HCT116 (cell line): ENCODE results near the gene RCSD1. TPM values are rescaled to one million over a fixed set of nuclear protein-coding genes. Genes with fewer than 3 reads are reported as not detected.

Experiments used
- ATAC-seq: fragments of 200-7000 bp; cut with Tn5 transposase; 2 replicates; pipeline ENCODE4 v1.9.1; 2020; ENCODE audit warnings: mild to moderate bottlenecking, moderate library complexity
- BruUV-seq: library from RNA; stranded (reverse); fragments of 400-500 nt; replicated peaks from 2 replicates; lab custom pipeline; 2021; lab: Mats Ljungman, UMichigan
- CTCF ChIA-PET: fragments of 300-600 bp; sonication (Branson Sonifier 250); formaldehyde crosslinking; loops from one replicate; lab custom pipeline; 2021; ENCODE audit warnings: antibody characterized with exemption; lab: Charles Lee
- POLR2A ChIA-PET: fragments of 300-600, 350-600 bp; sonication (Branson Sonifier 250); formaldehyde crosslinking; loops from one replicate; lab custom pipeline; 2021; ENCODE audit warnings: antibody characterized with exemption; lab: Charles Lee
- RAD21 ChIA-PET, 2 experiments: fragments of 300-600 bp; sonication (Branson Sonifier 250); formaldehyde crosslinking; loops; one replicate each; lab custom pipeline; 2023; ENCODE audit warnings: low total read pairs in 2 of 2; ENCODE audit not compliant: uncharacterized antibody in 2 of 2, unreplicated experiment in 2 of 2, low non-redundant PET in 1 of 2; lab: Charles Lee
- DNase-seq: peaks from one replicate; pipeline ENCODE4 v3.0.0-alpha.2; 2010; ENCODE audit warnings: low read depth, low spot score
- H2AFZ ChIP-seq: fragments of 200-600 bp; shearing (Covaris generic), sonication (generic); 2 replicates; pipeline ENCODE4 v1.6.1; 2017; ENCODE audit warnings: low read depth, mixed run types, mixed read lengths, antibody characterized with exemption, low read length; ENCODE audit not compliant: poor library complexity, severe bottlenecking
- H3K27ac ChIP-seq: 2 replicates; pipeline ENCODE4 v1.5.1; 2012; ENCODE audit warnings: low read depth, low read length
- H3K27me3 ChIP-seq: fragments of 200-600 bp; sonication (generic); 2 replicates; pipeline ENCODE4 v1.6.1; 2016; ENCODE audit warnings: mixed run types, low read length, mixed read lengths; ENCODE audit not compliant: insufficient read depth
- H3K36me3 ChIP-seq, 2 experiments: fragments of 200-500 bp in 1 of 2; fragments of 200-600 bp in 1 of 2; sonication (Bioruptor generic) in 1 of 2; sonication (generic) in 1 of 2; 2 replicates each; pipeline versions ENCODE4 v1.5.1 to v1.6.1; 2014 to 2016; ENCODE audit warnings: low read length in 2 of 2, inconsistent platforms in 1 of 2, mixed read lengths in 1 of 2, mixed run types in 1 of 2; ENCODE audit not compliant: insufficient read depth in 2 of 2, control insufficient read depth in 1 of 2
- H3K4me1 ChIP-seq, 2 experiments: fragments of 200-600 bp in 1 of 2; sonication (generic) in 1 of 2; 2 replicates each; pipeline versions ENCODE4 v1.5.1 to v1.6.1; 2012 to 2017; ENCODE audit warnings: low read length in 2 of 2, inconsistent platforms in 1 of 2, mild to moderate bottlenecking in 1 of 2, mixed read lengths in 1 of 2, mixed run types in 1 of 2, moderate library complexity in 1 of 2; ENCODE audit not compliant: insufficient read depth in 2 of 2, control insufficient read depth in 1 of 2
- H3K4me2 ChIP-seq: fragments of 200-600 bp; sonication (generic); 2 replicates; pipeline ENCODE4 v1.6.1; 2017; ENCODE audit warnings: mixed run types, low read length, mixed read lengths
- H3K4me3 ChIP-seq, 2 experiments: fragments of 200-600 bp in 1 of 2; sonication (generic) in 1 of 2; replicated peaks in 1 of 2; 2 replicates each; pipeline ENCODE4 v1.5.1; 2011 to 2016; ENCODE audit warnings: low read length in 2 of 2, control low read depth in 1 of 2, low read depth in 1 of 2, mild to moderate bottlenecking in 1 of 2, mixed read lengths in 1 of 2, mixed run types in 1 of 2
- H3K79me2 ChIP-seq: fragments of 200-600 bp; sonication (generic); 2 replicates; pipeline ENCODE4 v1.6.1; 2017; ENCODE audit warnings: mild to moderate bottlenecking, mixed run types, low read length, moderate library complexity, mixed read lengths; ENCODE audit not compliant: insufficient read depth
- H3K9ac ChIP-seq: fragments of 200-600 bp; sonication (generic); 2 replicates; pipeline ENCODE4 v1.6.1; 2016; ENCODE audit warnings: low read length, mixed read lengths
- H3K9me2 ChIP-seq: fragments of 200-600 bp; sonication (generic), shearing (Covaris generic); 2 replicates; pipeline ENCODE4 v1.6.1; 2017; ENCODE audit warnings: mixed run types, mild to moderate bottlenecking, moderate library complexity; ENCODE audit not compliant: insufficient read depth
- H3K9me3 ChIP-seq, 2 experiments: fragments of 200-500 bp in 1 of 2; fragments of 200-600 bp in 1 of 2; sonication (Bioruptor generic) in 1 of 2; sonication (generic) in 1 of 2; 2 replicates each; pipeline ENCODE4 v1.6.1; 2014 to 2017; ENCODE audit warnings: low read length in 2 of 2, mixed read lengths in 2 of 2, inconsistent platforms in 1 of 2, low read depth in 1 of 2, mild to moderate bottlenecking in 1 of 2, mixed run types in 1 of 2, moderate library complexity in 1 of 2; ENCODE audit not compliant: control insufficient read depth in 1 of 2, insufficient read depth in 1 of 2
- H4K20me1 ChIP-seq: fragments of 200-600 bp; sonication (generic), shearing (Covaris generic); 2 replicates; pipeline ENCODE4 v1.6.1; 2017; ENCODE audit warnings: mixed run types, mild to moderate bottlenecking, moderate library complexity; ENCODE audit not compliant: insufficient read depth
- CBX3 ChIP-seq: IDR thresholded peaks from 2 replicates; pipeline ENCODE4 v1.6.1; 2012; ENCODE audit warnings: low read depth
- EGR1 ChIP-seq: IDR thresholded peaks from 2 replicates; pipeline ENCODE4 v1.6.1; 2012; ENCODE audit warnings: low read depth
- RAD21 ChIP-seq: IDR thresholded peaks from 2 replicates; pipeline ENCODE4 v1.6.1; 2012; ENCODE audit warnings: low read depth, mild to moderate bottlenecking
- SIN3A ChIP-seq: IDR thresholded peaks from 2 replicates; pipeline ENCODE4 v1.6.1; 2012; ENCODE audit warnings: low read depth
- SP1 ChIP-seq: IDR thresholded peaks from 2 replicates; pipeline ENCODE4 v1.6.1; 2012; ENCODE audit warnings: low read depth
- intact Hi-C: fragments of 100-400 bp; cut with micrococcal nuclease; formaldehyde crosslinking; loops from 2 replicates; pipeline ENCODE4 v1.10.0; 2022
- total RNA-seq: library from RNA; stranded (reverse); gene quantifications from one replicate; pipeline ENCODE4 v1.2.1, GENCODE V29; 2021; ENCODE audit not compliant: unreplicated experiment
- TF ChIP-seq, protein P1 (sequence below): IDR thresholded peaks from 2 replicates; pipeline ENCODE4 v1.6.1; 2012; ENCODE audit warnings: low read depth
- TF ChIP-seq, protein P2 (sequence below): IDR thresholded peaks from 2 replicates; pipeline ENCODE4 v1.6.1; 2011; ENCODE audit warnings: mild to moderate bottlenecking, low read length, moderate library complexity; ENCODE audit not compliant: insufficient replicate concordance; ENCODE audit errors: extremely low read depth

RCSD1 gene
- total RNA-seq, 1 experiment from 2014 or later: 0.15 TPM

DNA sequence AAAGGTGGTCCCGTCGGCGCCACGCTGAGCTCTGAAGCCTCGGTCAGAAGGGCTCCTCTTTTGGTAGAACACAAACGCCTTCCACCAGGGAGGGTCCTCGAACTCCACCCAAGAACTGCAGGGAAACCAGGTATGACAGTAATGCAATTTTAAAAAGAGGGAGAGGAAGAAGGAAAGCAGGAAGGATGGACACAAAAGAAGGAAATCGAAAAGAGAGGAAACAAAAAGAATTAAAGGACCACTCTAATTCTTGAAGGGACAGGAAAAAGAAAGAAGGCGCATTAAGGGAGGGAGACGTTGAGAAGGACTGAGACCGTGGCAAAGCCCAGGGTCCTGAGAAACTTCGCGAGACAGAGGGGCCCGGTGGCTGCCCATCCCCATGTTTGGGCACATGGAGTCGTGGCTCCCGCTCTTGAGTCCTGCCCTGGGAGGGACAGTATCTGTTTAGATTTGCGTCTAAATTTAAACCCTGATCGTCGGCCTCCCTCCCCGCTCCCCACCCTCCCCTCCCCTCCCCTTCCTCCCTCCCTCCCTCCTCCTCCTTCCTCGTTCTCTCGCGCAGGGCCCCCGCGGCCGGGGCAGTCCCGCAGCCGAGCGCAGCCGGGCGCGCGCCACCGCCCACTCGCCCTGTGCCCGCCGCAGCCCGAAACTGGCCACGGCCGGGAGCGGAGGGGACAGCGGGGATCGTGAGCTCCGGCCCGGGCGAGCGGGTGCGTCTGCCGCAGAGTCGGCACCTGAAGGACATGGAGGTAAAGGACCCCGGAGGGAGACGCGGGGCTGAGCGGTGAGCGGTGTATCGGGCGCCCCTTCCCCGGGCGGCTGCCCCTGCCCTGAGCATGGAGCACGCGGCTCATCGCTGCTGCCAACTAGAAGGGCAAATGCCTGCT lies at the start of gene RCSD1 (continued):
- TF ChIP-seq, protein P1, sequence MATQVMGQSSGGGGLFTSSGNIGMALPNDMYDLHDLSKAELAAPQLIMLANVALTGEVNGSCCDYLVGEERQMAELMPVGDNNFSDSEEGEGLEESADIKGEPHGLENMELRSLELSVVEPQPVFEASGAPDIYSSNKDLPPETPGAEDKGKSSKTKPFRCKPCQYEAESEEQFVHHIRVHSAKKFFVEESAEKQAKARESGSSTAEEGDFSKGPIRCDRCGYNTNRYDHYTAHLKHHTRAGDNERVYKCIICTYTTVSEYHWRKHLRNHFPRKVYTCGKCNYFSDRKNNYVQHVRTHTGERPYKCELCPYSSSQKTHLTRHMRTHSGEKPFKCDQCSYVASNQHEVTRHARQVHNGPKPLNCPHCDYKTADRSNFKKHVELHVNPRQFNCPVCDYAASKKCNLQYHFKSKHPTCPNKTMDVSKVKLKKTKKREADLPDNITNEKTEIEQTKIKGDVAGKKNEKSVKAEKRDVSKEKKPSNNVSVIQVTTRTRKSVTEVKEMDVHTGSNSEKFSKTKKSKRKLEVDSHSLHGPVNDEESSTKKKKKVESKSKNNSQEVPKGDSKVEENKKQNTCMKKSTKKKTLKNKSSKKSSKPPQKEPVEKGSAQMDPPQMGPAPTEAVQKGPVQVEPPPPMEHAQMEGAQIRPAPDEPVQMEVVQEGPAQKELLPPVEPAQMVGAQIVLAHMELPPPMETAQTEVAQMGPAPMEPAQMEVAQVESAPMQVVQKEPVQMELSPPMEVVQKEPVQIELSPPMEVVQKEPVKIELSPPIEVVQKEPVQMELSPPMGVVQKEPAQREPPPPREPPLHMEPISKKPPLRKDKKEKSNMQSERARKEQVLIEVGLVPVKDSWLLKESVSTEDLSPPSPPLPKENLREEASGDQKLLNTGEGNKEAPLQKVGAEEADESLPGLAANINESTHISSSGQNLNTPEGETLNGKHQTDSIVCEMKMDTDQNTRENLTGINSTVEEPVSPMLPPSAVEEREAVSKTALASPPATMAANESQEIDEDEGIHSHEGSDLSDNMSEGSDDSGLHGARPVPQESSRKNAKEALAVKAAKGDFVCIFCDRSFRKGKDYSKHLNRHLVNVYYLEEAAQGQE: no peak

DNA sequence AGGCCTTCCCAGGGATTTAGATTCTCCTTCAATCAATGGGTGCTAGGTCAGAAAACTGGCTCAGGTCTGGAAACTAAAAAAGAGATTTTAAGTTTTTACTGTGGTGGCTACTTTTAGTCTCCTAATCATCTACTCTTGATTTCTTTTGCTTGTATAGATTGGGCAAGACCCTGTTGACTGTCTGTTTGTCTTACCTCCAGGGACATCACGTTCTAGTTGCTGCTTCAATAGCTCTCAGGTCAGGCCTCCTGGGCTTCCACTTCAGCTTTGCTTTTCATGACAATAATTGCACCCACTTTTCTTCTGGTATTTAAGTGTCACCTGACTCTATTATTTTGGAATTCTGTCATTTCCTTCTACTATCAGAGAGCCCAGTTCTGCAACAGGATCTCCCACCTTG lies 48.0 kb upstream of the RCSD1 start:
- ChIA-PET RAD21 (no interaction called here), CTCF (no interaction called here)

More for the DNA sequence above, 48.0 kb upstream of the RCSD1 start:
- no peaks in the 10 kb centered on the region for H3K9me2 ChIP-seq
- H3K9me3 ChIP-seq: no peaks in the 10 kb centered on the region
- H3K4me1 ChIP-seq: no peaks in the 10 kb centered on the region
- no peak overlapping the region for H3K4me2 ChIP-seq
- no peaks in the 10 kb centered on the region for H3K27me3 ChIP-seq
- intact Hi-C loops: no loop called here
- no peak overlapping the region for H3K9ac ChIP-seq
- H3K79me2 ChIP-seq: no peaks in the 10 kb centered on the region
- no peaks in the 10 kb centered on the region for H3K36me3 ChIP-seq
- no peak for ATAC-seq
- POLR2A ChIA-PET: no interaction called here
- no peaks in the 10 kb centered on the region for H4K20me1 ChIP-seq
- H3K27ac ChIP-seq: no peak overlapping the region
- DNase-seq: no peak
- TF ChIP-seq EGR1 (no peak), SIN3A (no peak), SP1 (no peak), CBX3 (no peak), RAD21 (no peak)
- TF ChIP-seq, protein P2, sequence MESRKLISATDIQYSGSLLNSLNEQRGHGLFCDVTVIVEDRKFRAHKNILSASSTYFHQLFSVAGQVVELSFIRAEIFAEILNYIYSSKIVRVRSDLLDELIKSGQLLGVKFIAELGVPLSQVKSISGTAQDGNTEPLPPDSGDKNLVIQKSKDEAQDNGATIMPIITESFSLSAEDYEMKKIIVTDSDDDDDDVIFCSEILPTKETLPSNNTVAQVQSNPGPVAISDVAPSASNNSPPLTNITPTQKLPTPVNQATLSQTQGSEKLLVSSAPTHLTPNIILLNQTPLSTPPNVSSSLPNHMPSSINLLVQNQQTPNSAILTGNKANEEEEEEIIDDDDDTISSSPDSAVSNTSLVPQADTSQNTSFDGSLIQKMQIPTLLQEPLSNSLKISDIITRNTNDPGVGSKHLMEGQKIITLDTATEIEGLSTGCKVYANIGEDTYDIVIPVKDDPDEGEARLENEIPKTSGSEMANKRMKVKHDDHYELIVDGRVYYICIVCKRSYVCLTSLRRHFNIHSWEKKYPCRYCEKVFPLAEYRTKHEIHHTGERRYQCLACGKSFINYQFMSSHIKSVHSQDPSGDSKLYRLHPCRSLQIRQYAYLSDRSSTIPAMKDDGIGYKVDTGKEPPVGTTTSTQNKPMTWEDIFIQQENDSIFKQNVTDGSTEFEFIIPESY: no peak
- no peak overlapping the region for H2AFZ ChIP-seq
- BruUV-seq: no TSS peak
- H3K4me3 ChIP-seq: no peak overlapping the region
